ENCODE results near the gene DRAM1. TPM values are rescaled to one million over a fixed set of nuclear protein-coding genes. Genes with fewer than 3 reads are reported as not detected.
"Not testable (repeated sequence)": the region's sequence is repeated elsewhere in the genome, so short reads cannot be mapped to it uniquely, and the experiment has no call there.

DRAM1 gene
- total RNA-seq, 1 experiment from 2014 or later: 6.9 TPM

DNA sequence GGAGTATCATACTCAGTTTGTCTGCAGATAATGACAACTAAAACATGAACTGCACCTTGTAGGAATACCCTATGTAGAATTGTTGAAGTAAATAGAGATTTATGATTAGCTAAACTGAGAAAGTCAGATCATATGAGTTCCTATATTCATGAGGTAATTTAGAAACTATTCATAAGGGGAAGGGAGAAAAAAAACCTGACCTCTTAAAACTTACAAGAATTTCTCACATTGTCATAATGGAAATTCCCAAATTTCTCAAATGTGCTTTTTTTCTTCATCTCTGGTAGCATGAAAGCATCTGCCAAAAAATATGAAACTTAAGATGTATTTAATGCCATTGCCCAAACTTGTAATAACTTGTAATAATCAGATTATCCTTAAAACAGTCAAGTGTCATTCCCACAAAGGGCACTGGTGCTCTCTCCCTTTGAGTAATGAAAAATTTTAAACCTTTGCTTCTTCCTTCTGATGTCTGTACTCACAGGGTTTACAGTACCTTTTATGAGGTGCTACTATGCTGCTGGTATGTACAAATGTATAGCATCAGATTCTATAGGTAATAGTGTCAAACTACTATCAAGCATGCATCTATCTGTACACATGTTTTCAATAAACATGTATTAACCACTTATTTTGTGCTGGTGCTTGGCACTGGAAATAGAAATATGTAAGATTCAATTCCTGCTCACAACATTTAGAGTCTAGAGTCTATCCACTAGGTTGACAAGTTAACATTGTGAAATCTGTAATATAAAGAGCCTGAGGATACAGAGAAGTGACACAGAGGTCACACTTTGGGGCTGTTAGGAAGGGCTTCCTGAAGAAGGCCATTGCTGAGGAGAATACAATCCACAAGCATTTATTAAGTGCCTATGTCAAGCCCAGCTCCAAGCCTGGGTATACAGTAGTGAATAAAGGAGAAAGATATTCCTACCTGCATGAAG lies 17.4 kb upstream of the DRAM1 start:
- H3K27ac Mint-ChIP-seq: no peak overlapping the region
- ChIA-PET POLR2A (no interaction called here), CTCF (no interaction called here)
- 0 out of 2 replicates have a peak, but pooled peaks cover 1% of the 10 kb centered on the region for H3K36me3 Mint-ChIP-seq
- no peaks in the 10 kb centered on the region for H3K27me3 Mint-ChIP-seq (ENCODE audit: low read depth)
- ATAC-seq (no peak), DNase-seq (ENCODE audit: low spot score) (no peak)
- peaks cover 5% of the 10 kb centered on the region for H3K9me3 Mint-ChIP-seq
- H3K4me3 Mint-ChIP-seq: no peak overlapping the region
- TF ChIP-seq ETV6 (CRISPR knock-in tag; IDR thresholded peaks at IDR 0.05): no peak
- TF ChIP-seq, protein P1, sequence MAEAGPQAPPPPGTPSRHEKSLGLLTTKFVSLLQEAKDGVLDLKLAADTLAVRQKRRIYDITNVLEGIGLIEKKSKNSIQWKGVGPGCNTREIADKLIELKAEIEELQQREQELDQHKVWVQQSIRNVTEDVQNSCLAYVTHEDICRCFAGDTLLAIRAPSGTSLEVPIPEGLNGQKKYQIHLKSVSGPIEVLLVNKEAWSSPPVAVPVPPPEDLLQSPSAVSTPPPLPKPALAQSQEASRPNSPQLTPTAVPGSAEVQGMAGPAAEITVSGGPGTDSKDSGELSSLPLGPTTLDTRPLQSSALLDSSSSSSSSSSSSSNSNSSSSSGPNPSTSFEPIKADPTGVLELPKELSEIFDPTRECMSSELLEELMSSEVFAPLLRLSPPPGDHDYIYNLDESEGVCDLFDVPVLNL (CRISPR knock-in tag; IDR thresholded peaks at IDR 0.05; ENCODE audit: borderline replicate concordance, low read depth): no peak
- TF ChIP-seq CBFB (CRISPR knock-in tag; IDR thresholded peaks at IDR 0.05; ENCODE audit: low read depth): no peak
- TF ChIP-seq TEAD1 (CRISPR knock-in tag; IDR thresholded peaks at IDR 0.05): no peak
- TF ChIP-seq PRDM15 (CRISPR knock-in tag; IDR thresholded peaks at IDR 0.05): no peak
- TF ChIP-seq ZNF232 (CRISPR knock-in tag; IDR thresholded peaks at IDR 0.05): no peak
- TF ChIP-seq PRRX2 (CRISPR knock-in tag; IDR thresholded peaks at IDR 0.05): no peak
- no peak for TF ChIP-seq ATF3 (CRISPR knock-in tag; conservative IDR thresholded peaks at IDR 0.05)
- TF ChIP-seq, protein P2, sequence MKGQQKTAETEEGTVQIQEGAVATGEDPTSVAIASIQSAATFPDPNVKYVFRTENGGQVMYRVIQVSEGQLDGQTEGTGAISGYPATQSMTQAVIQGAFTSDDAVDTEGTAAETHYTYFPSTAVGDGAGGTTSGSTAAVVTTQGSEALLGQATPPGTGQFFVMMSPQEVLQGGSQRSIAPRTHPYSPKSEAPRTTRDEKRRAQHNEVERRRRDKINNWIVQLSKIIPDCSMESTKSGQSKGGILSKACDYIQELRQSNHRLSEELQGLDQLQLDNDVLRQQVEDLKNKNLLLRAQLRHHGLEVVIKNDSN (CRISPR knock-in tag; IDR thresholded peaks at IDR 0.05): no peak
- TF ChIP-seq NFATC4 (CRISPR knock-in tag; IDR thresholded peaks at IDR 0.05): no peak
- TF ChIP-seq, protein P3, sequence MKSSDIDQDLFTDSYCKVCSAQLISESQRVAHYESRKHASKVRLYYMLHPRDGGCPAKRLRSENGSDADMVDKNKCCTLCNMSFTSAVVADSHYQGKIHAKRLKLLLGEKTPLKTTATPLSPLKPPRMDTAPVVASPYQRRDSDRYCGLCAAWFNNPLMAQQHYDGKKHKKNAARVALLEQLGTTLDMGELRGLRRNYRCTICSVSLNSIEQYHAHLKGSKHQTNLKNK (CRISPR knock-in tag; IDR thresholded peaks at IDR 0.05): no peak
- TF ChIP-seq, protein P4, sequence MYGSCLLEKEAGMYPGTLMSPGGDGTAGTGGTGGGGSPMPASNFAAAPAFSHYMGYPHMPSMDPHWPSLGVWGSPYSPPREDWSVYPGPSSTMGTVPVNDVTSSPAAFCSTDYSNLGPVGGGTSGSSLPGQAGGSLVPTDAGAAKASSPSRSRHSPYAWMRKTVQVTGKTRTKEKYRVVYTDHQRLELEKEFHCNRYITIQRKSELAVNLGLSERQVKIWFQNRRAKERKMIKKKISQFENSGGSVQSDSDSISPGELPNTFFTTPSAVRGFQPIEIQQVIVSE (CRISPR knock-in tag; IDR thresholded peaks at IDR 0.05; ENCODE audit: borderline replicate concordance): no peak
- no peak for TF ChIP-seq FOXP1 (CRISPR knock-in tag; IDR thresholded peaks at IDR 0.05; ENCODE audit: borderline replicate concordance)
- TF ChIP-seq, protein P5, sequence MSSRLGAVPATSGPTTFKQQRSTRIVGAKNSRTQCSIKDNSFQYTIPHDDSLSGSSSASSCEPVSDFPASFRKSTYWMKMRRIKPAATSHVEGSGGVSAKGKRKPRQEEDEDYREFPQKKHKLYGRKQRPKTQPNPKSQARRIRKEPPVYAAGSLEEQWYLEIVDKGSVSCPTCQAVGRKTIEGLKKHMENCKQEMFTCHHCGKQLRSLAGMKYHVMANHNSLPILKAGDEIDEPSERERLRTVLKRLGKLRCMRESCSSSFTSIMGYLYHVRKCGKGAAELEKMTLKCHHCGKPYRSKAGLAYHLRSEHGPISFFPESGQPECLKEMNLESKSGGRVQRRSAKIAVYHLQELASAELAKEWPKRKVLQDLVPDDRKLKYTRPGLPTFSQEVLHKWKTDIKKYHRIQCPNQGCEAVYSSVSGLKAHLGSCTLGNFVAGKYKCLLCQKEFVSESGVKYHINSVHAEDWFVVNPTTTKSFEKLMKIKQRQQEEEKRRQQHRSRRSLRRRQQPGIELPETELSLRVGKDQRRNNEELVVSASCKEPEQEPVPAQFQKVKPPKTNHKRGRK (CRISPR knock-in tag; IDR thresholded peaks at IDR 0.05; ENCODE audit: borderline replicate concordance): no peak
- no peak for TF ChIP-seq ELF4 (CRISPR knock-in tag; IDR thresholded peaks at IDR 0.05; ENCODE audit: low read depth)
- no peak for TF ChIP-seq ATF1 (CRISPR knock-in tag; IDR thresholded peaks at IDR 0.05)
- TF ChIP-seq MXD4 (CRISPR knock-in tag; IDR thresholded peaks at IDR 0.05; ENCODE audit: borderline replicate concordance): no peak
- no peak for TF ChIP-seq FOXK1 (CRISPR knock-in tag; IDR thresholded peaks at IDR 0.05)
- peaks cover 8% of the 10 kb centered on the region for H3K4me1 Mint-ChIP-seq

- H3K4me1 Mint-ChIP-seq; H3K36me3 Mint-ChIP-seq; H3K4me3 Mint-ChIP-seq; H3K27ac Mint-ChIP-seq; H3K27me3 Mint-ChIP-seq (ENCODE audit: low read depth); ATAC-seq; CTCF ChIA-PET; POLR2A ChIA-PET: not testable (repeated sequence)
- peak; percentile 13 for DNase-seq (ENCODE audit: low spot score)
- peaks cover 10% of the 10 kb centered on the region for H3K9me3 Mint-ChIP-seq
Observed at GRCh38 chr12:101861688-101862087, 15.7 kb upstream of the DRAM1 start.

All from WTC11 (cell line).